Spleen (tissue), 11 donors: ENCODE results near the gene ATXN3L. TPM values are rescaled to one million over a fixed set of nuclear protein-coding genes. Genes with fewer than 3 reads are reported as not detected.

ENCODE experiments used
- DNase-seq: peaks from one replicate; pipeline ENCODE4 v3.0.0-alpha.2; 2020
- H3K27ac ChIP-seq, 8 donors: fragments of 200-600 bp; sonication (generic) in 7 of 8; 1 replicate in 4 of 8; 2 replicates in 4 of 8; pipeline versions ENCODE4 v1.5.0 to v1.8.0; 2016 to 2021; ENCODE audit warnings: inconsistent platforms in 4 of 8, mild to moderate bottlenecking in 4 of 8, moderate library complexity in 1 of 8
- H3K27me3 ChIP-seq, 7 donors: fragments of 200-600 bp; sonication (generic) in 6 of 7; replicated peaks in 1 of 7; 1 replicate in 4 of 7; 2 replicates in 3 of 7; pipeline versions ENCODE4 v1.5.0 to v1.8.0; 2016 to 2021; ENCODE audit warnings: inconsistent platforms in 3 of 7, mild to moderate bottlenecking in 1 of 7
- H3K36me3 ChIP-seq, 6 donors: fragments of 200-600 bp; sonication (generic) in 5 of 6; 1 replicate in 4 of 6; 2 replicates in 2 of 6; pipeline versions ENCODE4 v1.5.0 to v1.8.0; 2016 to 2021; ENCODE audit warnings: inconsistent platforms in 2 of 6
- H3K4me1 ChIP-seq, 6 donors: fragments of 200-600 bp; sonication (generic) in 5 of 6; 1 replicate in 3 of 6; 2 replicates in 3 of 6; pipeline versions ENCODE4 v1.5.0 to v1.8.0; 2016 to 2021; ENCODE audit warnings: inconsistent platforms in 3 of 6
- H3K4me3 ChIP-seq, 8 donors: fragments of 200-600 bp; sonication (generic) in 7 of 8; 1 replicate in 4 of 8; 2 replicates in 4 of 8; pipeline versions ENCODE4 v1.5.0 to v1.8.0; 2016 to 2021; ENCODE audit warnings: inconsistent platforms in 4 of 8, mild to moderate bottlenecking in 4 of 8, moderate library complexity in 2 of 8
- H3K9me3 ChIP-seq, 8 donors: fragments of 200-600 bp; sonication (generic) in 7 of 8; 1 replicate in 4 of 8; 2 replicates in 4 of 8; pipeline versions ENCODE4 v1.5.0 to v1.8.0; 2016 to 2021; ENCODE audit warnings: inconsistent platforms in 4 of 8
- POLR2A ChIP-seq, 3 donors: fragments of 450-650 bp; IDR thresholded peaks; one replicate each; pipeline ENCODE4 v1.5.1; 2017; ENCODE audit warnings: antibody characterized with exemption in 3 of 3, mild to moderate bottlenecking in 1 of 3
- POLR2AphosphoS5 ChIP-seq, 3 donors: sonication (generic); formaldehyde crosslinking; IDR thresholded peaks; one replicate each; pipeline ENCODE4 v1.5.1; 2017; ENCODE audit warnings: antibody characterized with exemption in 3 of 3
- WGBS, 5 donors: extraction: QIAGEN DNeasy Blood & Tissue Kit in 3 of 5; methylation state at CpG; one replicate each; pipeline versions ENCODE4 v1.1.5 to v1.1.7; 2013 to 2018; 5-methylcytosine and 5-hydroxymethylcytosine counted together
- intact Hi-C: fragments of 100-400 bp; cut with DNase I; formaldehyde crosslinking; loops from one replicate; pipeline ENCODE4 v1.15.0; 2023; ENCODE audit warnings: low total_unique reads
- polyA plus RNA-seq, 3 donors: library from polyadenylated mRNA; stranded (reverse); fragments of 200-250 nt; gene quantifications; one replicate each; pipeline ENCODE4 v1.2.1, GENCODE V29; 2013
- total RNA-seq, 7 donors: library from RNA; depleted of rRNA in 3 of 7; stranded (reverse); fragments of >200 nt in 3 of 7; fragmentation: NEBNext Ultra II Directional in 4 of 7; extraction: Animal tissue kit (Norgen Biotek cat#: 25700) in 4 of 7; gene quantifications; one replicate each; pipeline versions ENCODE4 v1.1.0 to v1.2.1, GENCODE V29; 2016 to 2021
- TF ChIP-seq, protein P1 (sequence below), 11 experiments: fragments of 200-600 bp in 7 of 11; fragments of 450-650 bp in 4 of 11; sonication (generic) in 4 of 11; IDR thresholded peaks in 8 of 11; conservative IDR thresholded peaks in 3 of 11; 1 replicate in 7 of 11; 2 replicates in 4 of 11; pipeline versions ENCODE4 v1.4.0 to v1.8.0; 2016 to 2021; ENCODE audit warnings: antibody characterized with exemption in 11 of 11, inconsistent platforms in 4 of 11, mild to moderate bottlenecking in 1 of 11
- donor health status: healthy with polysubstance abuse.
- donor health status: DM: no; HTN: no; CAD: no; lungs with moderate emphysema.
- donor health status: DM: no; HTN: no; CAD: no.
- donor health status: Bipolar disorder and iron deficiency.
- donor health status: healthy.
- donor health status: DM: no; HTN: no; CAD: no.
- donor health status: DM: yes; HTN: yes; CAD: no.

Gene ATXN3L
- total and polyA plus RNA-seq, 10 donors: not detected

- Histone ChIP-seq H3K9me3 (no peaks in the 10 kb centered on the region), H3K27ac (no peak overlapping the region), H3K4me1 (no peaks in the 10 kb centered on the region), H3K36me3 (no peaks in the 10 kb centered on the region), H3K4me3 (no peak overlapping the region), H3K27me3 (peaks cover 0 to 5% (median 0%) of the 10 kb centered on the region in 7 donors)
- WGBS, 5 donors: 76 to 88% (median 80%) methylated on average over 5 of the region's 5 CpGs
- TF ChIP-seq, protein P1, sequence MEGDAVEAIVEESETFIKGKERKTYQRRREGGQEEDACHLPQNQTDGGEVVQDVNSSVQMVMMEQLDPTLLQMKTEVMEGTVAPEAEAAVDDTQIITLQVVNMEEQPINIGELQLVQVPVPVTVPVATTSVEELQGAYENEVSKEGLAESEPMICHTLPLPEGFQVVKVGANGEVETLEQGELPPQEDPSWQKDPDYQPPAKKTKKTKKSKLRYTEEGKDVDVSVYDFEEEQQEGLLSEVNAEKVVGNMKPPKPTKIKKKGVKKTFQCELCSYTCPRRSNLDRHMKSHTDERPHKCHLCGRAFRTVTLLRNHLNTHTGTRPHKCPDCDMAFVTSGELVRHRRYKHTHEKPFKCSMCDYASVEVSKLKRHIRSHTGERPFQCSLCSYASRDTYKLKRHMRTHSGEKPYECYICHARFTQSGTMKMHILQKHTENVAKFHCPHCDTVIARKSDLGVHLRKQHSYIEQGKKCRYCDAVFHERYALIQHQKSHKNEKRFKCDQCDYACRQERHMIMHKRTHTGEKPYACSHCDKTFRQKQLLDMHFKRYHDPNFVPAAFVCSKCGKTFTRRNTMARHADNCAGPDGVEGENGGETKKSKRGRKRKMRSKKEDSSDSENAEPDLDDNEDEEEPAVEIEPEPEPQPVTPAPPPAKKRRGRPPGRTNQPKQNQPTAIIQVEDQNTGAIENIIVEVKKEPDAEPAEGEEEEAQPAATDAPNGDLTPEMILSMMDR (IDR thresholded peaks at IDR 0.05 in 8 of 11, conservative IDR thresholded peaks at IDR 0.05 in 3 of 11): no peak
- TF ChIP-seq POLR2AphosphoS5 (IDR thresholded peaks at IDR 0.05): no peak
- no peak for TF ChIP-seq POLR2A (IDR thresholded peaks at IDR 0.05)
- intact Hi-C loops: no loop called here
- no peak for DNase-seq
Observed at GRCh38 chrX:13295841-13296240, 24.0 kb downstream of the ATXN3L start.

- Histone ChIP-seq H3K36me3 (no peaks in the 10 kb centered on the region), H3K9me3 (no peaks in the 10 kb centered on the region), H3K27ac (no peak overlapping the region), H3K4me3 (no peak overlapping the region), H3K27me3 (peaks cover 0 to 5% (median 0%) of the 10 kb centered on the region in 7 donors), H3K4me1 (no peaks in the 10 kb centered on the region)
- DNase-seq: no peak
- 78 to 91% (median 85%) methylated on average over 6 of the region's 6 CpGs for WGBS, 5 donors
- TF ChIP-seq, protein P1 (IDR thresholded peaks at IDR 0.05 in 8 of 11, conservative IDR thresholded peaks at IDR 0.05 in 3 of 11): no peak
- TF ChIP-seq POLR2AphosphoS5 (IDR thresholded peaks at IDR 0.05) (no peak), POLR2A (IDR thresholded peaks at IDR 0.05) (no peak)
- intact Hi-C loops: no loop called here
Observed at GRCh38 chrX:13293700-13294099, 26.2 kb downstream of the ATXN3L start.

- WGBS, 5 donors: 96 to 98% (median 97%) methylated on average over 5 to 32 of the region's 32 CpGs
- TF ChIP-seq, protein P1 (IDR thresholded peaks at IDR 0.05 in 8 of 11, conservative IDR thresholded peaks at IDR 0.05 in 3 of 11): no peak
- no peak for TF ChIP-seq POLR2AphosphoS5 (IDR thresholded peaks at IDR 0.05)
- TF ChIP-seq POLR2A (IDR thresholded peaks at IDR 0.05): no peak
- peaks cover 0 to 2% (median 0%) of the 10 kb centered on the region in 8 donors for H3K9me3 ChIP-seq
- no peaks in the 10 kb centered on the region for H3K36me3 ChIP-seq
- H3K4me3 ChIP-seq: no peak overlapping the region
- intact Hi-C loops: no loop called here
- no peak overlapping the region for H3K27ac ChIP-seq
- H3K4me1 ChIP-seq: no peaks in the 10 kb centered on the region
- no peaks in the 10 kb centered on the region for H3K27me3 ChIP-seq
- no peak for DNase-seq
Observed at GRCh38 chrX:13290891-13291614, 28.8 kb downstream of the ATXN3L start.

DNA sequence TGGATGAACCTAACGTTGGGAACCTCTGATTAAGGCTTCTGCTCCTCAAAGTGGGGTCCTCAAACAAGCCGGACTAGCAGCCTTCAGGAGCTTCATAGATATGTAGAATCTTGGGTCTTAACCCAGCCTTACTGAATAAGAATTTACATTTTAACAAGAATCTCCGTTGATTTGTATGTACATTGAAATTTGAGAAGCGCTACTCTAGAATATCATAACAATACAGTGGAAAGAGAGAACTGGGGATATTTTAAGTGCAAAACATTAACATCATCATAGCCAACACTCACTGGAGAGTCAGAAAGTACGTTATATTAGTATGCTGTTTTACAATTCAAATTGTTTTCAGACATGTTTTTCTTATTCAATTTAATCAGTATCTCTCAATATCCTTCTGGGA, 31.2 kb downstream of the ATXN3L start:
- Histone ChIP-seq H3K27ac (no peak overlapping the region), H3K27me3 (no peaks in the 10 kb centered on the region), H3K4me1 (peaks cover 0 to 8% (median 2%) of the 10 kb centered on the region in 6 donors), H3K9me3 (peaks cover 0 to 19% (median 13%) of the 10 kb centered on the region in 8 donors), H3K36me3 (peaks cover 0 to 6% (median 0%) of the 10 kb centered on the region in 6 donors), H3K4me3 (no peak overlapping the region)
- intact Hi-C loops: no loop called here
- WGBS, 5 donors: 82 to 98% (median 93%) methylated on average over 5 of the region's 5 CpGs
- no peak for DNase-seq
- no peak for TF ChIP-seq POLR2AphosphoS5 (IDR thresholded peaks at IDR 0.05)
- TF ChIP-seq, protein P1 (IDR thresholded peaks at IDR 0.05 in 8 of 11, conservative IDR thresholded peaks at IDR 0.05 in 3 of 11): no peak
- TF ChIP-seq POLR2A (IDR thresholded peaks at IDR 0.05): no peak
